ENCODE data around the gene FBXL5.

FBXL5 gene

GRCh38 chr4:15653420-15653819 lies 1.7 kb downstream of the FBXL5 start:
- TF ChIP-seq CTCF (IDR thresholded peaks at IDR 0.05; ENCODE audit: control insufficient read depth, insufficient read depth, low read depth, low read length, missing control alignments): no peak
- H3K4me3 ChIP-seq (ENCODE audit: control insufficient read depth, low read depth, low read length): peak overlapping the region; percentile 86
- DNase-seq (ENCODE audit: low read depth): no peak

GRCh38 chr4:15652841-15653240 lies 2.3 kb downstream of the FBXL5 start:
- H3K4me3 ChIP-seq (ENCODE audit: control insufficient read depth, low read depth, low read length): no peak overlapping the region; the same call in 1 of the 2 replicates
- TF ChIP-seq CTCF (IDR thresholded peaks at IDR 0.05; ENCODE audit: control insufficient read depth, insufficient read depth, low read depth, low read length, missing control alignments): no peak

GRCh38 chr4:15652191-15652590 lies 3.0 kb downstream of the FBXL5 start:
- no peak for TF ChIP-seq CTCF (IDR thresholded peaks at IDR 0.05; ENCODE audit: control insufficient read depth, insufficient read depth, low read depth, low read length, missing control alignments)
- no peak for DNase-seq (ENCODE audit: low read depth)
- H3K4me3 ChIP-seq (ENCODE audit: control insufficient read depth, low read depth, low read length): no peak overlapping the region

More at GRCh38 chr4:15652841-15653240, 2.3 kb downstream of the FBXL5 start:
- no peak for DNase-seq (ENCODE audit: low read depth)

GRCh38 chr4:15651676-15652075 lies 3.5 kb downstream of the FBXL5 start:
- no peak for DNase-seq (ENCODE audit: low read depth)
- H3K4me3 ChIP-seq (ENCODE audit: control insufficient read depth, low read depth, low read length): no peak overlapping the region
- TF ChIP-seq CTCF (IDR thresholded peaks at IDR 0.05; ENCODE audit: control insufficient read depth, insufficient read depth, low read depth, low read length, missing control alignments): no peak

GRCh38 chr4:15649914-15650545 lies 5.1 kb downstream of the FBXL5 start:
- peak; percentile 7 for DNase-seq (ENCODE audit: low read depth)
- peak; percentile 68 for TF ChIP-seq CTCF (IDR thresholded peaks at IDR 0.05; ENCODE audit: control insufficient read depth, insufficient read depth, low read depth, low read length, missing control alignments)
- H3K4me3 ChIP-seq (ENCODE audit: control insufficient read depth, low read depth, low read length): no peak overlapping the region

GRCh38 chr4:15648600-15648999 lies 6.6 kb downstream of the FBXL5 start:
- DNase-seq (ENCODE audit: low read depth): no peak
- TF ChIP-seq CTCF (IDR thresholded peaks at IDR 0.05; ENCODE audit: control insufficient read depth, insufficient read depth, low read depth, low read length, missing control alignments): no peak
- no peak overlapping the region for H3K4me3 ChIP-seq (ENCODE audit: control insufficient read depth, low read depth, low read length)

All from AG09309 (cell line).